CD14-positive monocyte (primary cell): ENCODE results near the gene ACVRL1. TPM values are rescaled to one million over a fixed set of nuclear protein-coding genes. Genes with fewer than 3 reads are reported as not detected.

Source experiments
- DNase-seq, 3 donors: peaks; one replicate each; pipeline ENCODE4 v3.0.0-alpha.2; 2011 to 2022
- H2AFZ ChIP-seq: 2 replicates; pipeline ENCODE4 v1.6.0; 2012; ENCODE audit warnings: mild to moderate bottlenecking, low read depth, low read length, inconsistent platforms; ENCODE audit not compliant: insufficient read depth, poor library complexity, severe bottlenecking
- H3K27ac ChIP-seq, 2 donors: 1 replicate in 1 of 2; 2 replicates in 1 of 2; pipeline ENCODE4 v1.5.1; 2012 to 2013; ENCODE audit warnings: low read length in 2 of 2, control low read depth in 1 of 2, inconsistent platforms in 1 of 2, low read depth in 1 of 2, mild to moderate bottlenecking in 1 of 2
- H3K27me3 ChIP-seq, 2 donors: one replicate each; pipeline versions ENCODE4 v1.6.0 to v1.6.1; 2011 to 2013; ENCODE audit warnings: low read length in 2 of 2; ENCODE audit not compliant: control insufficient read depth in 2 of 2, insufficient read depth in 2 of 2
- H3K36me3 ChIP-seq, 2 donors: replicated peaks in 1 of 2; 1 replicate in 1 of 2; 2 replicates in 1 of 2; pipeline versions ENCODE4 v1.5.1 to v1.6.1; 2012 to 2013; ENCODE audit warnings: low read length in 2 of 2, control low read depth in 1 of 2, inconsistent platforms in 1 of 2, mild to moderate bottlenecking in 1 of 2; ENCODE audit not compliant: insufficient read depth in 2 of 2, control insufficient read depth in 1 of 2
- H3K4me1 ChIP-seq, 2 donors: 1 replicate in 1 of 2; 2 replicates in 1 of 2; pipeline versions ENCODE4 v1.5.1 to v1.6.1; 2012 to 2013; ENCODE audit warnings: low read length in 2 of 2, control low read depth in 1 of 2, inconsistent platforms in 1 of 2, mild to moderate bottlenecking in 1 of 2, moderate library complexity in 1 of 2; ENCODE audit not compliant: insufficient read depth in 2 of 2, control insufficient read depth in 1 of 2
- H3K4me2 ChIP-seq: replicated peaks from 2 replicates; pipeline ENCODE3; 2012; ENCODE audit warnings: low read length, moderate library complexity, mild to moderate bottlenecking; ENCODE audit not compliant: poor library complexity, severe bottlenecking; ENCODE audit errors: extremely low read depth
- H3K4me3 ChIP-seq, 3 experiments: fragments of 200-600 bp in 1 of 3; sonication (generic) in 1 of 3; replicated peaks in 1 of 3; 1 replicate in 2 of 3; 2 replicates in 1 of 3; pipeline ENCODE4 v1.5.1; 2011 to 2013; ENCODE audit warnings: low read length in 3 of 3, mild to moderate bottlenecking in 3 of 3, control low read depth in 2 of 3, low read depth in 2 of 3, inconsistent platforms in 1 of 3, moderate library complexity in 1 of 3
- H3K79me2 ChIP-seq: 2 replicates; pipeline ENCODE4 v1.6.0; 2012; ENCODE audit warnings: mild to moderate bottlenecking, control low read depth, inconsistent platforms, low read length, moderate library complexity; ENCODE audit not compliant: insufficient read depth
- H3K9ac ChIP-seq: 2 replicates; pipeline ENCODE4 v1.6.0; 2017; ENCODE audit warnings: low read length, mild to moderate bottlenecking; ENCODE audit not compliant: insufficient read depth, poor library complexity, severe bottlenecking
- H3K9me3 ChIP-seq, 2 donors: replicated peaks in 1 of 2; 1 replicate in 1 of 2; 2 replicates in 1 of 2; pipeline versions ENCODE4 v1.5.1 to v1.6.1; 2012 to 2013; ENCODE audit warnings: low read length in 2 of 2, control low read depth in 1 of 2; ENCODE audit not compliant: control insufficient read depth in 1 of 2, insufficient read depth in 1 of 2
- H4K20me1 ChIP-seq: 2 replicates; pipeline ENCODE4 v1.6.0; 2012; ENCODE audit warnings: mild to moderate bottlenecking, low read length, control low read depth, moderate library complexity; ENCODE audit not compliant: insufficient read depth
- H3K27ac Mint-ChIP-seq, 7 donors: one replicate each; pipeline ENCODE4 v1.8.0; 2020; ENCODE audit warnings: mild to moderate bottlenecking in 7 of 7, mixed read lengths in 7 of 7, moderate library complexity in 6 of 7, inconsistent platforms in 2 of 7
- H3K27me3 Mint-ChIP-seq, 3 donors: one replicate each; pipeline ENCODE4 v1.8.0; 2021 to 2022; ENCODE audit warnings: low read depth in 3 of 3, mild to moderate bottlenecking in 3 of 3, mixed read lengths in 3 of 3, moderate library complexity in 3 of 3, inconsistent platforms in 1 of 3
- H3K36me3 Mint-ChIP-seq, 2 donors: one replicate each; pipeline ENCODE4 v1.8.0; 2020; ENCODE audit warnings: mixed read lengths in 2 of 2, inconsistent platforms in 1 of 2, mild to moderate bottlenecking in 1 of 2
- H3K4me1 Mint-ChIP-seq: one replicate; pipeline ENCODE4 v1.8.0; 2020; ENCODE audit warnings: mild to moderate bottlenecking, mixed read lengths
- H3K4me3 Mint-ChIP-seq, 2 donors: one replicate each; pipeline ENCODE4 v1.8.0; 2020; ENCODE audit warnings: mild to moderate bottlenecking in 2 of 2, mixed read lengths in 2 of 2, moderate library complexity in 1 of 2
- H3K9me3 Mint-ChIP-seq, 7 donors: one replicate each; pipeline ENCODE4 v1.8.0; 2020 to 2022; ENCODE audit warnings: mixed read lengths in 7 of 7, mild to moderate bottlenecking in 6 of 7, moderate library complexity in 6 of 7, inconsistent platforms in 2 of 7
- WGBS: methylation state at CpG from one replicate; pipeline ENCODE4 v1.1.5; 2013; ENCODE audit warnings: missing lambda C conversion rate; ENCODE audit not compliant: insufficient coverage; 5-methylcytosine and 5-hydroxymethylcytosine counted together
- intact Hi-C, 2 donors: fragments of 100-400 bp; cut with micrococcal nuclease; formaldehyde crosslinking; loops; one replicate each; pipeline versions ENCODE4 v1.15.0 to v1.15.1; 2023
- polyA plus RNA-seq, 3 donors: library from polyadenylated mRNA; depleted of rRNA in 1 of 3; unstranded in 2 of 3; stranded (reverse) in 1 of 3; fragments of 300-500 nt in 2 of 3; fragments of >200 nt in 1 of 3; fragmentation: Illumina TruSeq in 2 of 3; gene quantifications; 1 replicate in 2 of 3; 2 replicates in 1 of 3; pipeline ENCODE4 v1.2.3, GENCODE V29; 2012 to 2021
- TF ChIP-seq, protein P1 (sequence below): fragments of 200-600 bp; IDR thresholded peaks from one replicate; pipeline ENCODE4 v1.8.0; 2022; ENCODE audit warnings: antibody characterized with exemption, mild to moderate bottlenecking

Gene ACVRL1
- polyA plus RNA-seq, 3 donors: 1.5 to 3.6 (median 2.0) TPM

DNA sequence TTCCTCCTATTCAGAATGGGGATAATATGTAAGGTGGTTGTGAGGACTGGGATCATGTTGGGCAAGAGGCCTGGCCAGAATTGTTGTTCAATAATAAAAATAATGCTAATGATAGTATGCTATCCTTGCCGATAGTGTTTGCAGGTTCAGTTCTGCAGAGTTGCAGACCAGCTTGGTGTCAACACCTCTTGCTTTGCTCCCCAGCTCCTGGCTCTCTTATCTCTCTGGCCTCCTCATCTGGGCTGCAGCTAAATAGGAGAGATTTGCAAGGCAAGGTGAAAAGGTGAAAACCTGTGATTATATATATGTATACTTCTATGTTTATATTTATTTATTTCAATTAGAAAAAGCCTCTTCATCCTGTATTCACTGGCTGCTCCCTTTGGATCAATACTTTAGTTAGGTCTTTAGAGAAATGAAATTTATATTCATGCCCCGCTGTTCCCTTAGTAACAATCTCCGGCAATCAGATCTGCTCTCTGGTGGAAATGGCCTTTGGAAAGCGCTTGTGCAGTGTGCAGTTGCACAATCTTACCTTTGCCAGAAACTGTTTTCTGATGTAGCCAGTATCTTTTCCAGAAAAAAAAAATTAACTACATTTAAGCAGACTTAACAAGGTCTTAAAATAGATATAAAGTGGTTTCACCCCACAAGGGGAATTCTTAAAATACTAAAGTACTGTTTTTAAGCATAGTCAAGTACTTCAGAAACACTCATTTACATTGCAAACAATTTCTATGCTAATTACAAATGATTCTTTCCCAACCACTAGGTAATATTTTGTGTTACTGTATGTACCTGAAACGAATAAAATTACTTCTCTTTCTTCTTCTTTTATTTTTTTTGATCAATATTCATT, 25.1 kb downstream of the ACVRL1 start:
- Mint-ChIP-seq H3K4me1 (no peaks in the 10 kb centered on the region), H3K27me3 (peaks cover 2 to 6% (median 3%) of the 10 kb centered on the region in 3 donors), H3K4me3 (no peak overlapping the region), H3K27ac (no peak overlapping the region), H3K9me3 (no peaks in the 10 kb centered on the region), H3K36me3 (no peaks in the 10 kb centered on the region)
- H3K36me3 ChIP-seq: no peaks in the 10 kb centered on the region
- no peaks in the 10 kb centered on the region for H3K27me3 ChIP-seq
- H3K9ac ChIP-seq: no peak overlapping the region
- no peak overlapping the region for H3K4me3 ChIP-seq
- H3K79me2 ChIP-seq: no peaks in the 10 kb centered on the region
- no peak overlapping the region for H2AFZ ChIP-seq
- H3K4me2 ChIP-seq: no peak overlapping the region
- no CpG with 5 or more reads among the region's 5 CpGs for WGBS
- H3K4me1 ChIP-seq: no peaks in the 10 kb centered on the region
- intact Hi-C loops: no loop called here
- H4K20me1 ChIP-seq: no peaks in the 10 kb centered on the region
- DNase-seq: no peak
- TF ChIP-seq, protein P1, sequence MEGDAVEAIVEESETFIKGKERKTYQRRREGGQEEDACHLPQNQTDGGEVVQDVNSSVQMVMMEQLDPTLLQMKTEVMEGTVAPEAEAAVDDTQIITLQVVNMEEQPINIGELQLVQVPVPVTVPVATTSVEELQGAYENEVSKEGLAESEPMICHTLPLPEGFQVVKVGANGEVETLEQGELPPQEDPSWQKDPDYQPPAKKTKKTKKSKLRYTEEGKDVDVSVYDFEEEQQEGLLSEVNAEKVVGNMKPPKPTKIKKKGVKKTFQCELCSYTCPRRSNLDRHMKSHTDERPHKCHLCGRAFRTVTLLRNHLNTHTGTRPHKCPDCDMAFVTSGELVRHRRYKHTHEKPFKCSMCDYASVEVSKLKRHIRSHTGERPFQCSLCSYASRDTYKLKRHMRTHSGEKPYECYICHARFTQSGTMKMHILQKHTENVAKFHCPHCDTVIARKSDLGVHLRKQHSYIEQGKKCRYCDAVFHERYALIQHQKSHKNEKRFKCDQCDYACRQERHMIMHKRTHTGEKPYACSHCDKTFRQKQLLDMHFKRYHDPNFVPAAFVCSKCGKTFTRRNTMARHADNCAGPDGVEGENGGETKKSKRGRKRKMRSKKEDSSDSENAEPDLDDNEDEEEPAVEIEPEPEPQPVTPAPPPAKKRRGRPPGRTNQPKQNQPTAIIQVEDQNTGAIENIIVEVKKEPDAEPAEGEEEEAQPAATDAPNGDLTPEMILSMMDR: no peak
- H3K27ac ChIP-seq: no peak overlapping the region
- H3K9me3 ChIP-seq: no peaks in the 10 kb centered on the region

DNA sequence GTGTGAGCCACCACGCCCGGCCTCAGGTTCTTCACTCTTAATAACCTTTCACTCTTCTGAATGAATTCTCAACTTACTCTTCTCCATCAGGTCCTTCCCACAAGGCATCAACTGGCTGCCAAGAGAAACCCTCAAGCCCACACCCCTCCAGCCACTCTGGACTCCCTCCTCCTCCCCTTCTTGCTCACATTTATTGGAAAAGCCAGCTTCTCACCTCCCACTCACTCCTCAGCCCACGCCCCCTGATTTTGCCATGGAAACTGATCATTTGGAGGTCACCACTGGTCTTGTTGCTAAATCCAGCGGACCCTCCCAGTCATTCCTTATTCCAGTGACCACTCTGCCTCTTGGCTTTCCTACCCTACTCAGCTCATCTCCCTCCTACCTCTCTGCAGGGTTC, 26.8 kb downstream of the ACVRL1 start:
- no peaks in the 10 kb centered on the region for H3K27me3 ChIP-seq
- no peaks in the 10 kb centered on the region for H3K36me3 ChIP-seq
- intact Hi-C loops: no loop called here
- no peaks in the 10 kb centered on the region for H3K4me1 ChIP-seq
- H3K4me1 Mint-ChIP-seq: no peaks in the 10 kb centered on the region
- H3K4me3 ChIP-seq: no peak overlapping the region
- no peaks in the 10 kb centered on the region for H3K36me3 Mint-ChIP-seq
- H4K20me1 ChIP-seq: no peaks in the 10 kb centered on the region
- no peak overlapping the region for H3K9ac ChIP-seq
- no peaks in the 10 kb centered on the region for H3K9me3 Mint-ChIP-seq
- H3K79me2 ChIP-seq: no peaks in the 10 kb centered on the region
- 96% methylated on average over 4 of the region's 4 CpGs for WGBS
- no peak overlapping the region for H3K4me3 Mint-ChIP-seq
- no peak overlapping the region for H3K27ac ChIP-seq
- no peak for DNase-seq
- no peak overlapping the region for H3K27ac Mint-ChIP-seq
- no peak overlapping the region for H2AFZ ChIP-seq
- H3K27me3 Mint-ChIP-seq: peaks cover 2 to 3% (median 3%) of the 10 kb centered on the region in 3 donors
- TF ChIP-seq, protein P1: no peak
- no peaks in the 10 kb centered on the region for H3K9me3 ChIP-seq
- no peak overlapping the region for H3K4me2 ChIP-seq
